Measurements from ENCODE around the gene DUSP2. TPM values are rescaled to one million over a fixed set of nuclear protein-coding genes. Genes with fewer than 3 reads are reported as not detected.

DUSP2 gene
- total RNA-seq, 1 donor: 0.86 TPM

DNA sequence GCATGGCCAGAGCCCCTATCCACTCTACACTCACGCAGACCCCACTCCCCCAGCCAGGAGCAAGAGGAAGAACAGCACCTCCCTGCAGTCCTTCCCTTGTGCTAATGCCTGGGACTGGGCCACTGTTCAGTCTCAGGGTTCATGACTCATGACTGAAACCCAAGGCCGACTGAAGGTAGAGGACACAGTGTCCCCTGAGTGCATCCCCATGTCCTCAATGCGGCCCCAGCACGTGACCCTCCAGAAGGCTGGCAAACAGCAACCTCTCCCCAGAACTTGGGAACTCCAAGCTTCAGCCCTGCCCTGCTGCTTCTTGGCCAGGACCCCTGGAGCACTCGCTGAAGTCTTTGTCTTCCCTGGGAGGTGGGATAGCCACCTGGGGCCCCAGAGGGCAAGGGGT, 22.8 kb downstream of the DUSP2 start:
- no peak for DNase-seq (ENCODE audit: low read depth)
- TF ChIP-seq, protein P1, sequence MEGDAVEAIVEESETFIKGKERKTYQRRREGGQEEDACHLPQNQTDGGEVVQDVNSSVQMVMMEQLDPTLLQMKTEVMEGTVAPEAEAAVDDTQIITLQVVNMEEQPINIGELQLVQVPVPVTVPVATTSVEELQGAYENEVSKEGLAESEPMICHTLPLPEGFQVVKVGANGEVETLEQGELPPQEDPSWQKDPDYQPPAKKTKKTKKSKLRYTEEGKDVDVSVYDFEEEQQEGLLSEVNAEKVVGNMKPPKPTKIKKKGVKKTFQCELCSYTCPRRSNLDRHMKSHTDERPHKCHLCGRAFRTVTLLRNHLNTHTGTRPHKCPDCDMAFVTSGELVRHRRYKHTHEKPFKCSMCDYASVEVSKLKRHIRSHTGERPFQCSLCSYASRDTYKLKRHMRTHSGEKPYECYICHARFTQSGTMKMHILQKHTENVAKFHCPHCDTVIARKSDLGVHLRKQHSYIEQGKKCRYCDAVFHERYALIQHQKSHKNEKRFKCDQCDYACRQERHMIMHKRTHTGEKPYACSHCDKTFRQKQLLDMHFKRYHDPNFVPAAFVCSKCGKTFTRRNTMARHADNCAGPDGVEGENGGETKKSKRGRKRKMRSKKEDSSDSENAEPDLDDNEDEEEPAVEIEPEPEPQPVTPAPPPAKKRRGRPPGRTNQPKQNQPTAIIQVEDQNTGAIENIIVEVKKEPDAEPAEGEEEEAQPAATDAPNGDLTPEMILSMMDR (IDR thresholded peaks at IDR 0.05; ENCODE audit: insufficient read depth, low read depth, low read length): no peak
- H3K4me3 ChIP-seq (ENCODE audit: low read depth, low read length): no peak overlapping the region

DNA sequence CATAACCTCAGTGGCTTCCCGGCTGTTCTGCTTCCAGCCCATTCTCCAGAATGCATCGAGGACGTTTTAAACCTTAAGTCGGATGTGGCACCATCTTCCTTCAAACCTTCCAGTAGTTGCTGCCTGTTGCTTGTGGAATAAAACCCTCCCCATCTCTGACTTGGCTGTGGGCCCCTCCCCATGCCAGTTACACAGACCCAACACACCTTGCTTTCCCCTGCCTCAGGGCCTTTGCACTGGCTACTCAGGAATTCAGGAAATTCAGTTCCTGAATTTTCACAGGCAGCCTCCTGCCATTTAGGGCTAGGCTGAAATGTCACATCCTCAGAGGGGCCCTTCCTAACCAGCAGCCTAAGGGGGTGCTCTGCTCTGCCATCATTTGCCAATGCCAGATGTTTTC, 23.8 kb downstream of the DUSP2 start:
- no peak for DNase-seq (ENCODE audit: low read depth)
- H3K4me3 ChIP-seq (ENCODE audit: low read depth, low read length): no peak overlapping the region
- TF ChIP-seq, protein P1 (IDR thresholded peaks at IDR 0.05; ENCODE audit: insufficient read depth, low read depth, low read length): no peak

DNA sequence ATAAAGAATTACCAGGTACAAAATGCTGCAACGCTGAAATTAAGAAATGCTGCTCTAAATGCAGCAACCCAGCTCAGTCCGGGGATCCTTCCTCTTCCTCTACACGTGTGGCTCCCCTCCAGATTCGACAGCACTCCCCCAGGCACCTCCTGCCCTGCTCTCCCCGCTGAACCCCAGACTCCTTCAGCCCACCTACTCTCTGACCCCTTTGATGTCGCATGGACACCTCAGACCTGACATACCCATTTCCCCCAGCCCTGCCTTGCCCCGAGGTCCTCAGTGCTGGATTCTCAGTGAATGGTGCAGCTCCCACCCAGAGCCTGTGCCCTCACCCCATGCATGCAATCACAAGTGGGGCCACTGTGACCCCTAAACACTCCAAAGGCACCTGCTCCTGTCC, 24.2 kb downstream of the DUSP2 start:
- TF ChIP-seq, protein P1 (IDR thresholded peaks at IDR 0.05; ENCODE audit: insufficient read depth, low read depth, low read length): no peak
- no peak overlapping the region for H3K4me3 ChIP-seq (ENCODE audit: low read depth, low read length)
- no peak for DNase-seq (ENCODE audit: low read depth)

DNA sequence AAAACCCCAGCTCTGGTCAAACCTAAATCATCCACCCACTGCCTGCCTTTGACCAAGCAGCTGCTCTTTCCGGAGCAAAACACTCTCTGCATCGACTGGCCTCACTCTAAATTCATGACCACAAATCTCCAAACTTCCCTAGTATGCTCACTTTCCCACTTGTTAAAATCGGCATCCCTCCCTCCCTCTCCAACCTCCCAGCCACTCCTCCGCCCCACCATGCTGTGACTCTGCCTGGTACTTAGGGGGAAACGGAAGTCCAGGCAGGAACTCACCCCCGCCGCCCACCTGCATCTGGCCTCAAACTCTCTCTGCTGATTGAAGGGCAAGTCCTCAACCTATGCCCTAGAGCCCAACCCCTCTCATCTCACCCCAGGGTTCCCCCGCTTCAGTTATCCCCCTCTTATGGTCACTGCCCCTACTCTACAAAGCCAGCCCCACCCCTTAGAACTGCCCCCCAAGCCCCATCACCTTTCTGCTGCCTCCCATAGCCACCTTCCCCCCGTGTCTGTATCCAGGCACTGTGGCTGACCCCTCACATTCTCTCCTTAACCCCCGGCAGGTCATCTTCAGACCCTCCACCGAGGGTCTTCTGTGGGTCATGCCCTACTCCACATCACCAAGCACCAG, 25.0 kb downstream of the DUSP2 start:
- TF ChIP-seq, protein P1 (IDR thresholded peaks at IDR 0.05; ENCODE audit: insufficient read depth, low read depth, low read length): no peak
- H3K4me3 ChIP-seq (ENCODE audit: low read depth, low read length): no peak overlapping the region
- no peak for DNase-seq (ENCODE audit: low read depth)

DNA sequence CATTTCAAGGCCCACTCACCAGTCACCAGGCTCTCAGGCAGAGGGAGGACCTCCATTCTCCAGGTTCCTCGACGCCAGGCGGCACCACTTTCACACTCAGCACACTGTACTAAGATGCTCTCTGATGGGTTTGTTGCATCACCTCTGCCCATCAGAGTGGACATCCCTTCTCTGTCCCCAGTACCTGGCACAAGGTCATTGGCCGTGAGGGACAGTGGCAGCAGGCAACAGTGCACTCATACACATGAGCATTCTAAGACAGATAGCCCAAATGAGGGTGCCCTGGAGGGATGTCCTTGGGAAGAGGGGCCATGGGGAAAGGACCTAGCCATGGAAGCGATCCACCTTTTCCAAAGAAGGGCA, 25.9 kb downstream of the DUSP2 start:
- TF ChIP-seq, protein P1 (IDR thresholded peaks at IDR 0.05; ENCODE audit: insufficient read depth, low read depth, low read length): no peak
- no peak overlapping the region for H3K4me3 ChIP-seq (ENCODE audit: low read depth, low read length)
- no peak for DNase-seq (ENCODE audit: low read depth)

DNA sequence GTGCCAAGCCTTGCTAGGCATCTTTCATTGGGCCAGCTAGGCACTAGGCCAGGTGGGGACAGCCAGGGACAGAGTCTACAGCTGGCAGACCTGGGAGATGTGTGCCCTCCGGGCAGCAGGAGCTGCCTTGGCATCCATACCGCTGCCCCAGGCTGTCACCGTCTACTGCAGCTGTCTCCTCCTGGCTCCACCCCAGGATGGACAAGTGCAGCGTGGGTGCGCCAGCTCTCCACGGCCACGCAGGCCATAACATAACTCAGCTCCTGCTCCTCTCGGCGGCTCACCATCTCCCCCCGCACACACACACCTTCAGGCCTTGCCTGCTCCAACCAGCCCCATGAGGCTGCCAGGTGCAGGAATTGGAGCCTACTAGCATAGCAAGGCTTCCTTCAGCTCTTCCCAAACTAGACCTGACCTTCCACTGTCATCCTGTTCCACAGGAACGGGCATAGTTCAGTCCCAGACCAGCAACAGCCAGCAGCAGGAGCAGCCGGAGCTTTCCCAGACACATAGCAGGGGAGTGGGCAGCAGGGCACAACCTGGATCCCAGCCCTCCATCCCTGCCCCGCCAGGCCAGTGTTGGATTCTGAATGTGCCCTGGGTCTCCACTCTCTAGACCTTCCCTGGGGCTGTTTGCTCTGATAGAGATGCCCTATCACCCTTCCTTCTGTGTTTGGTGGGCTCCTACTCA, 26.4 kb downstream of the DUSP2 start:
- TF ChIP-seq, protein P1 (IDR thresholded peaks at IDR 0.05; ENCODE audit: insufficient read depth, low read depth, low read length): no peak
- no peak overlapping the region for H3K4me3 ChIP-seq (ENCODE audit: low read depth, low read length)
- no peak for DNase-seq (ENCODE audit: low read depth)

Data from fibroblast of villous mesenchyme (primary cell).